22Rv1 (cell line): Measurements from ENCODE around the gene PRDM8.

Experiments
- H3K27ac ChIP-seq: fragments of 450-650 bp; 2 replicates; pipeline ENCODE4 v1.5.1; 2017
- CTCF ChIP-seq: fragments of 450-650 bp; IDR thresholded peaks from 2 replicates; pipeline ENCODE4 v1.5.1; 2017; ENCODE audit warnings: mild to moderate bottlenecking
- ZFX ChIP-seq: fragments of 450-650 bp; IDR thresholded peaks from 2 replicates; pipeline ENCODE4 v1.6.1; 2017; ENCODE audit warnings: antibody characterized with exemption, borderline replicate concordance

Gene PRDM8

GRCh38 chr4:80231180-80231579 is 33.9 kb downstream of the PRDM8 start:
- TF ChIP-seq CTCF (no peak), ZFX (no peak)
- H3K27ac ChIP-seq: no peak overlapping the region

GRCh38 chr4:80232707-80233370 is 35.5 kb downstream of the PRDM8 start:
- no peak overlapping the region for H3K27ac ChIP-seq
- TF ChIP-seq CTCF: no peak
- no peak for TF ChIP-seq ZFX

GRCh38 chr4:80233390-80233789 is 36.1 kb downstream of the PRDM8 start:
- H3K27ac ChIP-seq: no peak overlapping the region
- TF ChIP-seq ZFX: no peak
- TF ChIP-seq CTCF: no peak

GRCh38 chr4:80235451-80235850 is 38.1 kb downstream of the PRDM8 start:
- no peak for TF ChIP-seq CTCF
- H3K27ac ChIP-seq: no peak overlapping the region

- no peak overlapping the region for H3K27ac ChIP-seq
- no peak for TF ChIP-seq CTCF
Measured at GRCh38 chr4:80237992-80238391, 40.7 kb downstream of the PRDM8 start.

GRCh38 chr4:80239480-80240150 is 42.3 kb downstream of the PRDM8 start:
- H3K27ac ChIP-seq: no peak overlapping the region
- no peak for TF ChIP-seq ZFX
- no peak for TF ChIP-seq CTCF

- TF ChIP-seq CTCF (no peak), ZFX (no peak)
- H3K27ac ChIP-seq: no peak overlapping the region
Measured at GRCh38 chr4:80240976-80241375, 43.7 kb downstream of the PRDM8 start.
